WTC11 (cell line): ENCODE measurements around the gene XPNPEP3. TPM values are rescaled to one million over a fixed set of nuclear protein-coding genes. Genes with fewer than 3 reads are reported as not detected.

Source experiments
- ATAC-seq: fragments of 200-7000 bp; cut with Tn5 transposase; 2 replicates; pipeline ENCODE4 v1.10.0; 2021; ENCODE audit warnings: mild to moderate bottlenecking, moderate library complexity
- CTCF ChIA-PET: fragments of 300-600 bp; sonication (Branson Sonifier 250); formaldehyde crosslinking; loops from one replicate; lab custom pipeline; 2021; ENCODE audit warnings: antibody characterized with exemption; lab: Charles Lee
- POLR2A ChIA-PET: fragments of 350-600 bp; sonication (Branson Sonifier 250); formaldehyde crosslinking; loops from one replicate; lab custom pipeline; 2021; ENCODE audit warnings: antibody characterized with exemption; lab: Charles Lee
- DNase-seq: peaks from one replicate; pipeline ENCODE4 v3.0.0; 2021; ENCODE audit warnings: low spot score
- H3K27ac Mint-ChIP-seq: 2 replicates; pipeline ENCODE4 v1.8.0; 2021; ENCODE audit warnings: mixed read lengths
- H3K27me3 Mint-ChIP-seq: 2 replicates; pipeline ENCODE4 v1.8.0; 2021; ENCODE audit warnings: low read depth, mild to moderate bottlenecking, moderate library complexity, mixed read lengths
- H3K36me3 Mint-ChIP-seq: 2 replicates; pipeline ENCODE4 v1.8.0; 2021; ENCODE audit warnings: mixed read lengths
- H3K4me1 Mint-ChIP-seq: 2 replicates; pipeline ENCODE4 v1.8.0; 2022; ENCODE audit warnings: mixed read lengths
- H3K4me3 Mint-ChIP-seq: 2 replicates; pipeline ENCODE4 v1.8.0; 2021; ENCODE audit warnings: mild to moderate bottlenecking, moderate library complexity, mixed read lengths
- H3K9me3 Mint-ChIP-seq: 2 replicates; pipeline ENCODE4 v1.8.0; 2021; ENCODE audit warnings: mixed read lengths
- ARID4B ChIP-seq: sonication (generic); formaldehyde crosslinking; IDR thresholded peaks from 2 replicates; pipeline ENCODE4 v1.8.0; 2023; ENCODE audit warnings: missing genetic modification reagents, mild to moderate bottlenecking, borderline replicate concordance
- ATF3 ChIP-seq: sonication (generic); formaldehyde crosslinking; conservative IDR thresholded peaks from 2 replicates; pipeline ENCODE4 v1.8.1; 2022; ENCODE audit warnings: mild to moderate bottlenecking, missing genetic modification reagents
- NFE2L1 ChIP-seq: sonication (generic); formaldehyde crosslinking; IDR thresholded peaks from 2 replicates; pipeline ENCODE4 v1.8.1; 2023; ENCODE audit warnings: missing genetic modification reagents
- PRRX2 ChIP-seq: fragments of 250-450 bp; sonication (Bioruptor Pico); IDR thresholded peaks from 2 replicates; pipeline ENCODE4 v1.8.0; 2021; ENCODE audit warnings: mild to moderate bottlenecking
- RELA ChIP-seq: sonication (generic); formaldehyde crosslinking; IDR thresholded peaks from 2 replicates; pipeline ENCODE4 v1.8.1; 2022; ENCODE audit warnings: missing genetic modification reagents, mild to moderate bottlenecking, borderline replicate concordance
- SP1 ChIP-seq: sonication (generic); formaldehyde crosslinking; conservative IDR thresholded peaks from 2 replicates; pipeline ENCODE4 v1.8.1; 2022; ENCODE audit warnings: missing genetic modification reagents
- TCF7 ChIP-seq: sonication (generic); formaldehyde crosslinking; IDR thresholded peaks from 2 replicates; pipeline ENCODE4 v1.8.0; 2022; ENCODE audit warnings: mild to moderate bottlenecking, low read depth, missing genetic modification reagents, moderate library complexity
- ZMAT4 ChIP-seq: fragments of 250-450 bp; sonication (Bioruptor Pico); IDR thresholded peaks from 2 replicates; pipeline ENCODE4 v1.9.0; 2021; ENCODE audit warnings: mild to moderate bottlenecking
- ZNF263 ChIP-seq: sonication (generic); formaldehyde crosslinking; IDR thresholded peaks from 2 replicates; pipeline ENCODE4 v1.8.1; 2022; ENCODE audit warnings: low read depth, mild to moderate bottlenecking, moderate library complexity, missing genetic modification reagents
- ZNF416 ChIP-seq: fragments of 250-450 bp; sonication (Bioruptor Pico); IDR thresholded peaks from 2 replicates; pipeline ENCODE4 v1.9.0; 2021; ENCODE audit warnings: mild to moderate bottlenecking, inconsistent platforms
- ZNF423 ChIP-seq: fragments of 250-450 bp; sonication (Bioruptor Pico); IDR thresholded peaks from 2 replicates; pipeline ENCODE4 v2.1.2; 2022; ENCODE audit warnings: mild to moderate bottlenecking, moderate library complexity
- total RNA-seq: library from RNA; stranded (reverse); gene quantifications from 3 replicates; pipeline ENCODE4 v1.2.3, GENCODE V29; 2021
- TF ChIP-seq, protein P1 (sequence below): sonication (generic); formaldehyde crosslinking; IDR thresholded peaks from 2 replicates; pipeline ENCODE4 v1.8.1; 2022; ENCODE audit warnings: low read depth, mild to moderate bottlenecking, moderate library complexity, missing genetic modification reagents, borderline replicate concordance
- TF ChIP-seq, protein P2 (sequence below): sonication (generic); formaldehyde crosslinking; IDR thresholded peaks from 2 replicates; pipeline ENCODE4 v1.8.1; 2023; ENCODE audit warnings: mild to moderate bottlenecking, missing genetic modification reagents
- TF ChIP-seq, protein P3 (sequence below): sonication (generic); formaldehyde crosslinking; IDR thresholded peaks from 2 replicates; pipeline ENCODE4 v1.8.0; 2022; ENCODE audit warnings: mild to moderate bottlenecking, missing genetic modification reagents
- TF ChIP-seq, protein P4 (sequence below): sonication (generic); formaldehyde crosslinking; IDR thresholded peaks from 2 replicates; pipeline ENCODE4 v1.8.1; 2023; ENCODE audit warnings: mild to moderate bottlenecking, missing genetic modification reagents
- TF ChIP-seq, protein P5 (sequence below): sonication (generic); formaldehyde crosslinking; IDR thresholded peaks from 2 replicates; pipeline ENCODE4 v1.8.1; 2022; ENCODE audit warnings: mild to moderate bottlenecking, moderate library complexity, missing genetic modification reagents

XPNPEP3 gene
- total RNA-seq, 1 experiment from 2014 or later, result 28.2 TPM

DNA sequence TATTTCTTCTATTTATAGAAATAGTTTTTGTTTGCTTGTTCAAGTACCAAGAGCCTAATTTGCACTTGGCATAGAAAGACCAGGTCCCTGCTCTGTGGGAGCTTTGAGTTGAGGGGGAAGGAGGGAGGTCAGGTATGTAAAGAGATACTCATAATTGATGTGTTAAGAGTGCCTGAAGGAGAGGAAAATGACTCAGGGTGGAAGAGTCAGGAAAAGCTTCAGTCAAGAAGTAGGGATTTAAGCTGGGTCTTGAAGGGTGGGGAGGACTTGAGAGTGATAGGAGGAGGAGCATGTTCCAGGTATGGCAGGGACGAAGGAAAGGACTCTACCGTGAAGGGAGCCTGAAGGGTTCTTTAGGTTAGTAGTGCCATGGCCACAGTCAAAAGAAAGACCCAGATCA lies 103.2 kb downstream of the XPNPEP3 start:
- no peak for ATAC-seq
- peak overlapping the region; percentile 11 for H3K27ac Mint-ChIP-seq
- no peak overlapping the region for H3K4me3 Mint-ChIP-seq
- no peak for DNase-seq
- H3K36me3 Mint-ChIP-seq, result peaks cover 53% of the 10 kb centered on the region
- TF ChIP-seq ARID4B (CRISPR knock-in tag) (no peak), PRRX2 (no peak), TCF7 (no peak), RELA (CRISPR knock-in tag) (no peak), ZNF423 (CRISPR knock-in tag) (no peak), ZNF416 (no peak), ZNF263 (CRISPR knock-in tag) (no peak), NFE2L1 (CRISPR knock-in tag) (no peak), ATF3 (CRISPR knock-in tag) (no peak), ZMAT4 (CRISPR knock-in tag) (no peak), SP1 (no peak)
- TF ChIP-seq, protein P1, sequence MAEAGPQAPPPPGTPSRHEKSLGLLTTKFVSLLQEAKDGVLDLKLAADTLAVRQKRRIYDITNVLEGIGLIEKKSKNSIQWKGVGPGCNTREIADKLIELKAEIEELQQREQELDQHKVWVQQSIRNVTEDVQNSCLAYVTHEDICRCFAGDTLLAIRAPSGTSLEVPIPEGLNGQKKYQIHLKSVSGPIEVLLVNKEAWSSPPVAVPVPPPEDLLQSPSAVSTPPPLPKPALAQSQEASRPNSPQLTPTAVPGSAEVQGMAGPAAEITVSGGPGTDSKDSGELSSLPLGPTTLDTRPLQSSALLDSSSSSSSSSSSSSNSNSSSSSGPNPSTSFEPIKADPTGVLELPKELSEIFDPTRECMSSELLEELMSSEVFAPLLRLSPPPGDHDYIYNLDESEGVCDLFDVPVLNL, result no peak
- TF ChIP-seq, protein P2, sequence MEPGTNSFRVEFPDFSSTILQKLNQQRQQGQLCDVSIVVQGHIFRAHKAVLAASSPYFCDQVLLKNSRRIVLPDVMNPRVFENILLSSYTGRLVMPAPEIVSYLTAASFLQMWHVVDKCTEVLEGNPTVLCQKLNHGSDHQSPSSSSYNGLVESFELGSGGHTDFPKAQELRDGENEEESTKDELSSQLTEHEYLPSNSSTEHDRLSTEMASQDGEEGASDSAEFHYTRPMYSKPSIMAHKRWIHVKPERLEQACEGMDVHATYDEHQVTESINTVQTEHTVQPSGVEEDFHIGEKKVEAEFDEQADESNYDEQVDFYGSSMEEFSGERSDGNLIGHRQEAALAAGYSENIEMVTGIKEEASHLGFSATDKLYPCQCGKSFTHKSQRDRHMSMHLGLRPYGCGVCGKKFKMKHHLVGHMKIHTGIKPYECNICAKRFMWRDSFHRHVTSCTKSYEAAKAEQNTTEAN (CRISPR knock-in tag), result no peak
- TF ChIP-seq, protein P3, sequence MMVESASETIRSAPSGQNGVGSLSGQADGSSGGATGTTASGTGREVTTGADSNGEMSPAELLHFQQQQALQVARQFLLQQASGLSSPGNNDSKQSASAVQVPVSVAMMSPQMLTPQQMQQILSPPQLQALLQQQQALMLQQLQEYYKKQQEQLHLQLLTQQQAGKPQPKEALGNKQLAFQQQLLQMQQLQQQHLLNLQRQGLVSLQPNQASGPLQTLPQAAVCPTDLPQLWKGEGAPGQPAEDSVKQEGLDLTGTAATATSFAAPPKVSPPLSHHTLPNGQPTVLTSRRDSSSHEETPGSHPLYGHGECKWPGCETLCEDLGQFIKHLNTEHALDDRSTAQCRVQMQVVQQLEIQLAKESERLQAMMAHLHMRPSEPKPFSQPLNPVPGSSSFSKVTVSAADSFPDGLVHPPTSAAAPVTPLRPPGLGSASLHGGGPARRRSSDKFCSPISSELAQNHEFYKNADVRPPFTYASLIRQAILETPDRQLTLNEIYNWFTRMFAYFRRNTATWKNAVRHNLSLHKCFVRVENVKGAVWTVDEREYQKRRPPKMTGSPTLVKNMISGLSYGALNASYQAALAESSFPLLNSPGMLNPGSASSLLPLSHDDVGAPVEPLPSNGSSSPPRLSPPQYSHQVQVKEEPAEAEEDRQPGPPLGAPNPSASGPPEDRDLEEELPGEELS (CRISPR knock-in tag), result no peak
- TF ChIP-seq, protein P4, sequence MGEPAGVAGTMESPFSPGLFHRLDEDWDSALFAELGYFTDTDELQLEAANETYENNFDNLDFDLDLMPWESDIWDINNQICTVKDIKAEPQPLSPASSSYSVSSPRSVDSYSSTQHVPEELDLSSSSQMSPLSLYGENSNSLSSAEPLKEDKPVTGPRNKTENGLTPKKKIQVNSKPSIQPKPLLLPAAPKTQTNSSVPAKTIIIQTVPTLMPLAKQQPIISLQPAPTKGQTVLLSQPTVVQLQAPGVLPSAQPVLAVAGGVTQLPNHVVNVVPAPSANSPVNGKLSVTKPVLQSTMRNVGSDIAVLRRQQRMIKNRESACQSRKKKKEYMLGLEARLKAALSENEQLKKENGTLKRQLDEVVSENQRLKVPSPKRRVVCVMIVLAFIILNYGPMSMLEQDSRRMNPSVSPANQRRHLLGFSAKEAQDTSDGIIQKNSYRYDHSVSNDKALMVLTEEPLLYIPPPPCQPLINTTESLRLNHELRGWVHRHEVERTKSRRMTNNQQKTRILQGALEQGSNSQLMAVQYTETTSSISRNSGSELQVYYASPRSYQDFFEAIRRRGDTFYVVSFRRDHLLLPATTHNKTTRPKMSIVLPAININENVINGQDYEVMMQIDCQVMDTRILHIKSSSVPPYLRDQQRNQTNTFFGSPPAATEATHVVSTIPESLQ (CRISPR knock-in tag), result no peak
- TF ChIP-seq, protein P5, sequence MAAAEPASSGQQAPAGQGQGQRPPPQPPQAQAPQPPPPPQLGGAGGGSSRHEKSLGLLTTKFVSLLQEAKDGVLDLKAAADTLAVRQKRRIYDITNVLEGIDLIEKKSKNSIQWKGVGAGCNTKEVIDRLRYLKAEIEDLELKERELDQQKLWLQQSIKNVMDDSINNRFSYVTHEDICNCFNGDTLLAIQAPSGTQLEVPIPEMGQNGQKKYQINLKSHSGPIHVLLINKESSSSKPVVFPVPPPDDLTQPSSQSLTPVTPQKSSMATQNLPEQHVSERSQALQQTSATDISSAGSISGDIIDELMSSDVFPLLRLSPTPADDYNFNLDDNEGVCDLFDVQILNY (CRISPR knock-in tag), result no peak
- TF ChIP-seq, all 79 proteins: peak for 0
- H3K4me1 Mint-ChIP-seq, result no peaks in the 10 kb centered on the region
- ChIA-PET CTCF (no interaction called here), POLR2A (interaction anchor here (0.6 kb wide), 1 partner anchor 41 kb away, joined by 5 read pairs; no protein-coding TSS in a partner anchor)
- no peaks in the 10 kb centered on the region for H3K27me3 Mint-ChIP-seq
- no peaks in the 10 kb centered on the region for H3K9me3 Mint-ChIP-seq
